ENCODE data around the gene OTULIN.

DNA sequence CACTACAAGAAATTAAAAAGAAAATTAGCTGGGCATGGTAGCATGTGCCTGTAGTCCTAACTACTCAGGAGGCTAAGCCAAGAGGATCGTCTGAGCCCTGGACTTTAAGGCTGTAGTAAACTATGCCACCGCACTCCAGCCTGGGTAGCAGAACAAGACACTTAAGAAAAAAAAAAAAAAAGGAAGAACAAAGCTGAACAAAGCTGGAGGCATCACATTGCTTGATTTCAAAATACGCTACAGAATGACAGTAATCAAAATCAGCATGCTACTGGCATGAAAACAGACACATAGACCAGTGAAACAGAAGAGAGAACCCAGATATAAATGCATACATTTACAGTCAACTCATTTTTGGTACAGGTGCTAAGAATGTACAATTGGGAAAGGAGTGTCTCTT is 14.5 kb upstream of the OTULIN start:
- TF ChIP-seq CTCF (conservative IDR thresholded peaks at IDR 0.05; ENCODE audit: low read length) (no peak), EZH2phosphoT487 (IDR thresholded peaks at IDR 0.05; ENCODE audit: borderline replicate concordance) (no peak)
